PC-3 (cell line): ENCODE measurements around the gene GLS. TPM values are rescaled to one million over a fixed set of nuclear protein-coding genes. Genes with fewer than 3 reads are reported as not detected.
"Not testable (repeated sequence)": the region's sequence is repeated elsewhere in the genome, so short reads cannot be mapped to it uniquely, and the experiment has no call there.

Experiments
- ATAC-seq: fragments of 200-7000 bp; cut with Tn5 transposase; 2 replicates; pipeline ENCODE4 v1.9.1; 2020; ENCODE audit warnings: mild to moderate bottlenecking, moderate library complexity
- BruUV-seq: library from RNA; stranded (reverse); fragments of 400-500 nt; replicated peaks from 2 replicates; lab custom pipeline; 2021; lab: Mats Ljungman, UMichigan
- CTCF ChIA-PET: fragments of 300-600 bp; sonication (Branson Sonifier 250); formaldehyde crosslinking; loops from one replicate; lab custom pipeline; 2022; ENCODE audit warnings: antibody characterized with exemption; lab: Charles Lee
- POLR2A ChIA-PET: fragments of 300-600 bp; sonication (Branson Sonifier 250); formaldehyde crosslinking; loops from one replicate; lab custom pipeline; 2022; ENCODE audit warnings: antibody characterized with exemption; ENCODE audit not compliant: unreplicated experiment; lab: Charles Lee
- DNase-seq: peaks from one replicate; pipeline ENCODE4 v3.0.0-alpha.2; 2015
- H2AFZ ChIP-seq: fragments of 300-600 bp; sonication (generic); 2 replicates; pipeline ENCODE4 v1.6.0; 2016; ENCODE audit warnings: antibody characterized with exemption, low read length
- H3F3A ChIP-seq: fragments of 300-600 bp; sonication (generic); one replicate; pipeline ENCODE4 v1.6.0; 2017; ENCODE audit warnings: antibody characterized with exemption, low read length, control low read depth, mild to moderate bottlenecking; ENCODE audit not compliant: unreplicated experiment
- H3K27ac ChIP-seq: fragments of 300-600 bp; sonication (generic); 2 replicates; pipeline ENCODE4 v1.5.1; 2016; ENCODE audit warnings: mild to moderate bottlenecking, low read length
- H3K27me3 ChIP-seq: fragments of 300-600 bp; sonication (generic); 2 replicates; pipeline ENCODE4 v1.6.1; 2016; ENCODE audit warnings: low read length, mixed read lengths
- H3K36me3 ChIP-seq: fragments of 300-600 bp; sonication (generic); 2 replicates; pipeline ENCODE4 v1.6.1; 2016; ENCODE audit warnings: low read depth, mixed run types, low read length, mixed read lengths
- H3K4me1 ChIP-seq: fragments of 300-600 bp; sonication (generic); 2 replicates; pipeline ENCODE4 v1.5.1; 2016; ENCODE audit warnings: low read length; ENCODE audit not compliant: insufficient read depth
- H3K4me2 ChIP-seq: fragments of 300-600 bp; sonication (generic); 2 replicates; pipeline ENCODE4 v1.6.0; 2016; ENCODE audit warnings: low read length
- H3K4me3 ChIP-seq: fragments of 300-600 bp; sonication (generic); 2 replicates; pipeline ENCODE4 v1.5.1; 2016; ENCODE audit warnings: mild to moderate bottlenecking, low read length, mixed read lengths
- H3K79me2 ChIP-seq: fragments of 300-600 bp; sonication (generic); 2 replicates; pipeline ENCODE4 v1.6.1; 2017; ENCODE audit warnings: low read length, mixed read lengths
- H3K9ac ChIP-seq: fragments of 300-600 bp; sonication (generic); 2 replicates; pipeline ENCODE4 v1.6.0; 2016; ENCODE audit warnings: mild to moderate bottlenecking, low read length
- H3K9me2 ChIP-seq: fragments of 300-600 bp; sonication (generic); replicated peaks from 2 replicates; pipeline ENCODE4 v1.6.1; 2016; ENCODE audit warnings: mixed run types, low read length, mixed read lengths
- H3K9me3 ChIP-seq: fragments of 300-600 bp; sonication (generic); 2 replicates; pipeline ENCODE4 v1.6.1; 2016; ENCODE audit warnings: low read length, mixed read lengths
- H4K20me1 ChIP-seq: fragments of 300-600 bp; sonication (generic); 2 replicates; pipeline ENCODE4 v1.6.1; 2016; ENCODE audit warnings: low read length, mixed read lengths
- CTCF ChIP-seq: fragments of 300-600 bp; sonication (generic); conservative IDR thresholded peaks from 2 replicates; pipeline ENCODE4 v1.5.1; 2017; ENCODE audit warnings: antibody characterized with exemption, low read depth, mild to moderate bottlenecking, low read length
- EZH2 ChIP-seq: fragments of 300-600 bp; sonication (generic); IDR thresholded peaks from one replicate; pipeline ENCODE4 v1.6.1; 2017; ENCODE audit warnings: antibody characterized with exemption, mild to moderate bottlenecking, low read length; ENCODE audit not compliant: unreplicated experiment
- EZH2phosphoT487 ChIP-seq: fragments of 300-600 bp; sonication (generic); IDR thresholded peaks from 2 replicates; pipeline ENCODE4 v1.6.1; 2018; ENCODE audit warnings: mild to moderate bottlenecking, antibody characterized with exemption, low read length, borderline replicate concordance
- intact Hi-C: fragments of 100-400 bp; cut with micrococcal nuclease; formaldehyde crosslinking; loops from 2 replicates; pipeline ENCODE4 v1.9.0; 2023
- total RNA-seq: library from RNA; depleted of rRNA; stranded (reverse); fragments of >200 nt; gene quantifications from 2 replicates; pipeline ENCODE4 v1.2.3, GENCODE V29; 2014

Gene GLS
- total RNA-seq, 1 experiment from 2014 or later = 67.4 TPM

- CTCF ChIA-PET = no interaction called here
Observed at GRCh38 chr2:190953257-190953656, 72.6 kb downstream of the GLS start.

GRCh38 chr2:190959911-190960788 lies 79.5 kb downstream of the GLS start:
- ChIA-PET POLR2A (interaction anchor here (0.6 kb wide), 1 partner anchor 44 kb away, joined by 5 read pairs; no protein-coding TSS in a partner anchor), CTCF (no interaction called here)
- no peaks in the 10 kb centered on the region for H3K4me1 ChIP-seq
- ATAC-seq (no peak; the same call in 1 of the 2 replicates), DNase-seq (no peak)
- peaks cover 22% of the 10 kb centered on the region for H3K36me3 ChIP-seq
- H4K20me1 ChIP-seq = no peaks in the 10 kb centered on the region
- no peak overlapping the region for H3K9ac ChIP-seq
- TF ChIP-seq EZH2phosphoT487 (no peak), CTCF (no peak), EZH2 (no peak)
- no peak overlapping the region for H3K4me3 ChIP-seq
- H2AFZ ChIP-seq = no peak overlapping the region
- no peak overlapping the region for H3K27ac ChIP-seq
- H3F3A ChIP-seq = no peaks in the 10 kb centered on the region
- H3K79me2 ChIP-seq = no peaks in the 10 kb centered on the region
- H3K4me2 ChIP-seq = no peak overlapping the region
- intact Hi-C loops = no loop called here
- no peaks in the 10 kb centered on the region for H3K9me3 ChIP-seq
- no peaks in the 10 kb centered on the region for H3K9me2 ChIP-seq
- H3K27me3 ChIP-seq = no peaks in the 10 kb centered on the region
- no TSS peak for BruUV-seq

More at GRCh38 chr2:190953257-190953656, 72.6 kb downstream of the GLS start:
- no peak overlapping the region for H3K4me2 ChIP-seq
- no peaks in the 10 kb centered on the region for H4K20me1 ChIP-seq
- H3K9ac ChIP-seq = no peak overlapping the region
- H3K36me3 ChIP-seq = no peaks in the 10 kb centered on the region
- no peak overlapping the region for H3K27ac ChIP-seq
- BruUV-seq = no TSS peak
- POLR2A ChIA-PET = no interaction called here
- no peaks in the 10 kb centered on the region for H3K27me3 ChIP-seq
- TF ChIP-seq CTCF = no peak
- TF ChIP-seq EZH2 = no peak
- TF ChIP-seq EZH2phosphoT487 = no peak
- no peak overlapping the region for H2AFZ ChIP-seq
- no peaks in the 10 kb centered on the region for H3K9me2 ChIP-seq
- ATAC-seq = no peak
- peaks cover 10% of the 10 kb centered on the region for H3K4me1 ChIP-seq
- no peak for DNase-seq
- no peaks in the 10 kb centered on the region for H3K79me2 ChIP-seq
- H3K9me3 ChIP-seq = no peaks in the 10 kb centered on the region
- intact Hi-C loops = no loop called here
- H3F3A ChIP-seq = no peaks in the 10 kb centered on the region
- no peak overlapping the region for H3K4me3 ChIP-seq

GRCh38 chr2:190961117-190961516 lies 80.5 kb downstream of the GLS start:
- CTCF ChIA-PET, H3K4me2 ChIP-seq, H3K9me3 ChIP-seq, H3K4me1 ChIP-seq, H3K79me2 ChIP-seq, H3K27me3 ChIP-seq, H3F3A ChIP-seq, POLR2A ChIA-PET, H4K20me1 ChIP-seq, H3K9me2 ChIP-seq, intact Hi-C loops, ATAC-seq, H3K27ac ChIP-seq, H2AFZ ChIP-seq, BruUV-seq, H3K4me3 ChIP-seq, DNase-seq, H3K9ac ChIP-seq: not testable (repeated sequence)
- H3K36me3 ChIP-seq = peaks cover 31% of the 10 kb centered on the region
